ENCODE results near the gene ZMPSTE24.
A peak's percentile ranks its signal among the peaks of the same experiment; 100 is the strongest.

Gene ZMPSTE24

DNA sequence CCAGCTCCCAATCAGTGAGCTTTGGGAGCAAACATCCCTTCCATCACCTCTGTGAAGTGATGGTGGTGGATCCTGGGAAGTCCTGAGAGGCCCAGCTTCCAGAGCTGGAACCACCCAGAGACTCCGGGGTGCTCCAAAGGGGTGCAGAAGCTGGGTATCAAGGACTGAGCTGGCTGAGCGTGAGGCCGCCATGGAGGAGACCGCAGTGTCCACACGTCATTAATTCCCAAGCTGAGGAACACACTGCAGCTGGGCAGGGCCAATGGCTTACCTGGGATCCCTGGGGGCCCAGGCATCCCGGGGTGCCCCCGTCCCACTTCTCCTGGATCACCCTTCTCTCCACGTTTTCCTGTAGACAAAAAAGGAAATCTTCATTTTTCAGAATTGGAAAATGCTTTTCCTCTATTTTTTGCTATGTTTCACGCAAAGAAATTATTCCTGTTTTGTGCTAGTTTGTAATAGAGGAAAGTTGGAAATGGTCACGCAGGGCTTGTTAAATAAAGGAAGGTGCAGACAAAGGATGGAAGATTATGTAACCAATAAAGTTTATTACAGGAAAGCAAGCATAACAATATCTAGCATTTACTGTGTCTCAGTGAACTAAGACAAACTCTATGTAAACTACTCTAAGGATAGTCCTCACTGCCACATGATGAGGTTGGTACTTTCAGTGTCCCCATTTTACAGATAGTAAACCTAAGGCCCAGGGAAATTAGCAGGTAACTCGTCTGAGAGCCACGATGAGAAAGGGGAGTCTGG, 43.7 kb downstream of the ZMPSTE24 start:
- FAIRE-seq (no peak), DNase-seq (ENCODE audit: extremely low spot score, insufficient read length, low read depth) (no peak)

DNA sequence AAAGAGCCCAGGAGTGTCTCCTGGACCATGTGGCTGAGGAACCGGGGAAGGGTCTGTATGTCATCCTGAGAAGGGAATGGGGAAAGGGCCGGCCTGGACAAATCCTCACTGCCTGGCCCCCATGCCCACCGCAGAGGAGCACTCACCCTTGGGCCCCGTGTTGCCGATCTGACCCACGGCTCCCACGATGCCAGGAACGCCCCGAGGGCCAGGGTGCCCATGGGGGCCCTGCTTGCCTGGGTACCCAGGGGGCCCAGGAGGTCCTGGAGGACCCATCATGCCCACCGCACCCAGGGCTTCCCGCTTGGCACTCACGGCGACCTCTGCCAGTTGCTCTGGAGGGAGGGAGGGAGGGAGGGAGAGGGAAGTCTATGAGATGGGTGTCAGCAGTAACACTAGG, 44.4 kb downstream of the ZMPSTE24 start:
- FAIRE-seq (no peak), DNase-seq (ENCODE audit: extremely low spot score, insufficient read length, low read depth) (no peak)

DNA sequence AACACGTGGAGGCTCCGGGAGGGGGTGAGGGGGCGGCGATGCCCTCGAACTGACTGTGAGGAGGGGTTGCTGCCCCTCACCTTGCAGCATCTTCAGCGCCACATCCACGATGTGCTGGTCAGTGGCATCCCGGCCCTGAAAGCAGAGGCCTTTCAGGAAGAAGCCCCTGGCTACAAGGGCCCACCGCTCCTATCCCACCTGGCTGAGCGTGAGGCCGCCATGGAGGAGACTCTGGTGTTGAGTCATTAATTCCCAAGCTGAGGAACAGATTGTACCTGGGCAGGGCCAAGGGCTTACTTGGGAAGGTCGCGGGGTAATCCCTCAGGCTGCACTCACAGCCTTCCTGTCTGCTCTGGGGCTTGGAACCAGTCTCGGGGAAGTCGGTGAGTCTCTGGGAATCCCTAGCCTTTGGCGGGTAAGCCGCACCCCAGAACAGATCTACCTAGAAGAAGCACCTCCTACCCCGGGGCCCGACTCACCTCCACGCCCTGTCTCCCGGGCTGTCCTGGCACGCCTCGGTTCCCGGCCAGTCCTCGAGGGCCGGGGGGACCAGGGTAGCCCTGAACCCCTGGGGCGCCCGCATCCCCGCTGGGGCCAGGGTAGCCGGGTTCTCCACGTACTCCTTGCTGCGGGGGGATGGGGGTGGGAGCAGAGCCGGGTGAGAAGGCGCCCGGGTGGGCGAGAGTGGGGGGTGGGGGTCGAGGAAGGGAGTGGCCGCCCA, 45.2 kb downstream of the ZMPSTE24 start:
- no peak for FAIRE-seq

DNA sequence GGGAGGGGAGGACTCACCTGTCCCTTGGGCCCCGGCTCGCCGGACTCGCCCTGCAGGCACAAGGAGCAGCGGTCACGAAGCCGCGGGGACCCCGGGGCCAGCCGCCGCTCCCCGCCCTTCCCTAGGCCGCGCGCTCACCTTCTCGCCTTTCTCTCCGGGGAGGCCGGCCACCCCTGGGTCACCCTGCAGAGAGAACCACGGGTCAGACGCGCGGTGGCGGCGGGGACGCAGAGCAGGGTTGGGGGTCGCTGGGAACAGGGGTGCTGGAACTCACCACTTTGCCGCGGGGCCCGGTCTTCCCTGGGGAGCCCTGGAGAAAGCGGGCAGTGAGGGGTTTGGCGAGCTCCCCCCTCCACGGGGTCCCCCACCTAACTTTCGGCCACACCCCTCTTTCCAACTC, 45.8 kb downstream of the ZMPSTE24 start:
- FAIRE-seq, result no peak

More for the DNA sequence above, 45.2 kb downstream of the ZMPSTE24 start:
- no peak for DNase-seq (ENCODE audit: extremely low spot score, insufficient read length, low read depth)

DNA sequence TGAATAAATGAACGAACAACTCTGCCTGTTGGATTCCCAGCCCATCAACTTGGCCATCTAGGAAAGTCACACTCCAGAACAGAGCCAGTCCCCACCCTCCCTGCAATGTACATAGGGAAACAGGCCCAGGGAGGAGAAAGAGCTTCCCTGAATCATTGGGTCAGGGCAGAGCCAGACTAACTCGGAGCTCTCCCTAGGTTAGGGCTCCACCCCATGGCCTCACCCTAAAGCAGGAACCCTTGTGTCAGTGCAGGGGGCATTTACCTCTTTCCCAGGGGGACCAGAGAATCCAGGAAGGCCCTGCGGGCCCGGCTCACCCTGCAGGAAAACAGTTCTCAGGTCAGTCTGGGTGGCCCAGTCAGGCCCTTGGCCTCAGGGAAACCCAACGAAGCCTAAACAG, 47.4 kb downstream of the ZMPSTE24 start:
- no peak for DNase-seq (ENCODE audit: extremely low spot score, insufficient read length, low read depth)
- FAIRE-seq, result no peak

More for the DNA sequence above, 45.8 kb downstream of the ZMPSTE24 start:
- no peak for DNase-seq (ENCODE audit: extremely low spot score, insufficient read length, low read depth)

DNA sequence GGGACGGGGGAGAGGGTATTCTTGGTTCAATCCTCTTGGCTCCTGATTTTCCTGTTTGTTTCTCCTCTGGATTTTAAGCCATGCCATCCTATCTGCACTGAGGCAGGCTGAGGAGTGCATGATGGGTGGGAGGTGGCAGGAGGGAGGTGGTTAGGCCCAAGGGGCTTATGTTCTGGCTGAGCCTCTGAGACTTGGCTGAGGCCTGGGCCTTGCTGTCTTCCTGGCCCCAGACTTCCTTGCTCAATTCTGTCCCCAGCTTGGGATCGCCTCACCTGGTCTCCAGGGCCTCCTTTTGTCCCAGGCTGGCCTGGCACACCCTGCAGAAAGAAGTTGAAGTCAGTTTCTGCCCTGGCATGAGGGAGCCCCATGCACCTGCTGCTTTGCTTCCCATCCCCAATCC, 47.8 kb downstream of the ZMPSTE24 start:
- no peak for FAIRE-seq
- DNase-seq (ENCODE audit: extremely low spot score, insufficient read length, low read depth), result no peak

DNA sequence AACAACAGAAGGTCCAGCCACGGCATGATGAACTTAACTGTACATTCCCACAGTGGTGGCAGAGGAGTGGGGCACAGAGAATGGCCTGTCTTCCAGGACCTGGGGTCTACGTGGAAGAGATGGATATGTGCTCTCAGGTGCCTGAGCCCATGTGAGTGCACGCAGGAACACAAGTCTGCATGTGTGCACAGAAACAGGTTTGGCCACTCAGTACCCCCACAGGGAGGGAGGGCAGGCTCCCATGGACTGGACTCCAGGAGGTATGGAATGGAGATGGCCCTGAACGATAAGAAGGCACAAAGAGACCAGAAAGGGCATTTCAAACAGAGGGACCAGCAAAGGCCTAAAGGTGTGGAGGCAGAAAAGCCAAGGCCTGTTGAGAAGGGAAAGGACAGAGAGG, 48.3 kb downstream of the ZMPSTE24 start:
- DNase-seq (ENCODE audit: extremely low spot score, insufficient read length, low read depth) (no peak), FAIRE-seq (no peak)

DNA sequence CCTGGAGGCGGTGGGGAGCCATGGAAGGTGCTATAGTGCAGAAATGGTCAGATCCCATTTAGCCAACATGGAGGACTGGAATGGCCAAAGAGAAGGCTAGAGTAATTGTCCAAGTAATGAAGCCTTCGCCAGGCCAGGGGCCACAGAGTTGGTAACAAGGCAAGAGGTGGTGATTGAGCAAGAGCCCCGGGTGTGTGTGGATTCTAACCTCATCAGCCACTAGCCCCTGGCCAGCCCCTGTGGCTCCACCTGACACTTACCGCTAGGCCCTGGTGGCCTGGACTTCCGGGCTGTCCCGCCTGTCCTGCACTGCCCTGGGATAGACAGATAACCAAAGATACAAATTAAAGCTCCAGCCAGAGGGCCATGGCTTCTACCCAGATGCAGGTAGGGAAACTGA, 49.1 kb downstream of the ZMPSTE24 start:
- DNase-seq (ENCODE audit: extremely low spot score, insufficient read length, low read depth) (no peak), FAIRE-seq (no peak)

DNA sequence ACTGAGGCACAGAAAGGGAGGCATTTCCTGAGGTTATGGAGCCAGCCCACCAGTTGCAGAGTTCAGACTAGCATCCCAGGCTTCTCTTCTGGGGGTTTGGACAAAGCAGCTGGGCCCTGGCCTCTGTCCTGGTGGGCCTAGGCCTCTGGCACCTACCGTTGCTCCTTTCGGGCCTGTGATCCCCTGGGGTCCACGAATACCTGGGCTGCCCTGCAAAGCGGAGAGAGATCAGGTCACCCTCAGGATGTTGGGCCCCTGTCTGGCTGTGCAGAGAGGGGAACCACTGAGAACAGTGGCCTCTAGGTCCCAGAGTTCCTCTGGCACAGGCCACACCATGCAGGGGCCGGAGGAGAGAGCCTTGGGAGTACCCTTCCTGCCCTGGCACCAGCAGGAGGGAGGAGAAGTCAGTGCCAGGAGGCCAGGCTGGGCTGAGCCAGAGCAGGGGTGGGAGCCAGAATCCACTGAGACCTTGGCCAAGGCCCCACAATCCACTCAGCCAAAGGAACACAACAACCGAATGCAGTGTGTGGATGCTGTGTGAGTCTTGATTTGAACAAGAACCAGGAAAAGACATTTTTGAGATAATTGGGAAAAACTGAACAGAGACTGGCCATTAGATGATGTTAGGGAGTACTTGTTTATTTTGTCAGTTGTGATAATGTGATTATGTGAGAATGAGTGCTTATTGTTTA, 50.1 kb downstream of the ZMPSTE24 start:
- no peak for DNase-seq (ENCODE audit: extremely low spot score, insufficient read length, low read depth)
- FAIRE-seq, result no peak

DNA sequence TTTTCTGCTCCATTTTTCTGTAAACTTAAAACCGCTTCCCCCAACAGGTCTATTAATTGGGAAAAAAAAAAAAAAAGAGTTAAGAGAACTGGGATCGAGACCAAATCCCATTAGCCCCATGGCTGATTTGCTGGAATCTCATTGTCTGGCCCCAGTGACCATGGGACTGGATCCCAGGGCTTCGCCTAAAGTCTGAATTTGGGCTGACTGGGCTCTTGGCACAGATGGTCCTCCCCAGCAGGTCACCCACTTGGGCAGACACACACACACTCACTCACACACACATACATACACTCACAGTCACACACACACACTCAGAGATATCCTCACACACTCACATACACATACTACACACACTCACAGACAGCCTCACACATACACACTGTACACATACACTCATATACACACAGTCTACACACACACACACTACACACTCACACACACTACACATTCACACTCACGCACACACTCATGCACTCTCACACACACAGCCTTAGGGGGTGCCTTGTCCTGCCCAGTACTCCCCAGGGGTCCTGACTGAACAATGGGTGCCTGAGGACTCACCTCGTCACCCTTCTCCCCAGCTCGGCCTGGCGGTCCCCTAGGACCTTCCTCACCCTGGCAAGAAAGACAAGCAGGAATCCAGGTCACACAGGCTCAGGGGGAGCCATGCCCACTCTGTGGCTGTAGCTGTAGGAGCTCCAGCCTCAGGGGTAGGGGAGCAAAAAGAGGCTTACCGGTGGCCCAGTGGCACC, 51.5 kb downstream of the ZMPSTE24 start:
- no peak for DNase-seq (ENCODE audit: extremely low spot score, insufficient read length, low read depth)
- FAIRE-seq, result no peak

DNA sequence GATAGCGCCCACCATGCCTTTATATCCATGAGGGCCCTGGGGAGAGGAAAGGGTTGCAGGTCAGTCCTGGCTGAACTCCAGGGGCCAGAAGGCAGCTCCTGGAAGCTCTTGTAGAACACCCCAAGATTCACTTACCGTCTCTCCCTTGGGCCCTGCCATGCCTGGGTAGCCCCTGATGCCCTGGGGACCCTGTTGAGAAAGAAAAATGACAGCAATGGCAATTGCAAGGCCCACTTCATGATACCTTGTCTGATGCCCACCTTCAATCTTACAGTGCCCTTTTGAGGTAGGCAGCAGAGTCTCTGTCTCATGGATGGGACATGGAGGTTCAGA, 52.1 kb downstream of the ZMPSTE24 start:
- FAIRE-seq, result no peak
- DNase-seq (ENCODE audit: extremely low spot score, insufficient read length, low read depth), result no peak

DNA sequence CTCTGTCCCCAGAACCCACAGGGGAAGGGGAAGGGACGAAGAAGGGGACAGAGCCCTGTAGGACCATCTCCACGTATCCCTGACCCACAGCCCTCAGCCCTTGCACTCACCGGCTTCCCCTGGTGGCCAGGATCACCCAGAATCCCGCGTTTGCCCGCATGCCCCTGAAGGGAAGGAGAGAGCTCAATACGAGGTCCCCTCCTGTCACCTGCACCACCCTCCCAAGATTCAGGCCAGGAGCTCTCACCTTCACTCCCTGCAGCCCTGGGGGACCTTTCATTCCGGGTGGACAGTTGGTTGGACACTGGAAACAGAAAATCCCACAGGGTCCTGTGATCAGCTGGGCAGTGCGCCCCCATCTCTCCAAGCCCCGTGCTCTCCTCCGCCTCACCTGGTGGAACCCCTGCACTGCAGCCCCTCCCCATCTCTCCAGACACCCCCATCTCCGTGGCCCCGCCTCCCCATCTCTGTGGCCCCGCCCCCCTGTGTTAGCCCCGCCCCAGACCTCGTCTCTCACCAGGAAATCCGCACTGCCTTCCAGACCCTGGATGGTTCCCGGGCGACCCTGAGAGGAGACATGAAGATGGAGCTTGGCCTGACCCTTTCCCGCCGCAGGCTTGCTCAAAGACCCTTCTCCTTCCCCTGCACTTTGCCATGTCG, 53.1 kb downstream of the ZMPSTE24 start:
- no peak for DNase-seq (ENCODE audit: extremely low spot score, insufficient read length, low read depth)
- FAIRE-seq, result no peak

DNA sequence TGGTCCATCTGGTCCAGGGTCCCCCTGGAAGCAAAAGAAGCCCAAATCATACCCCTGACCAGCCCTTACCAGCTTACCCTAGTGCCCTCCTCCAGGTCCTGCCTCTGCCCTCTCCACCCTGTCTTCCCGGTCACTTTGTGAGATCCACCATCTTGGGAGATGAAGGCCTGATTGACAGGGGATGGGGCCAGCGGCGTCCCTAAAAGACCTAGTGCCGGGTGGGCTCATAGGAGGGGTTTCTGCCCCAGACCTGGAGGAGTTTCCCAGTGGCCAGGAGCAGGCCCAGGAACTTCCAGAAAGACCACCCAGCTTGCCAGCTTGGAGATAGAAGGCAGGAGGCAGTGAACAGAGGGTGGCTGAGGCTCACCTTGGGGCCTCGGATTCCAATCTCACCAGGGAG, 53.7 kb downstream of the ZMPSTE24 start:
- FAIRE-seq (no peak), DNase-seq (ENCODE audit: extremely low spot score, insufficient read length, low read depth) (no peak)

DNA sequence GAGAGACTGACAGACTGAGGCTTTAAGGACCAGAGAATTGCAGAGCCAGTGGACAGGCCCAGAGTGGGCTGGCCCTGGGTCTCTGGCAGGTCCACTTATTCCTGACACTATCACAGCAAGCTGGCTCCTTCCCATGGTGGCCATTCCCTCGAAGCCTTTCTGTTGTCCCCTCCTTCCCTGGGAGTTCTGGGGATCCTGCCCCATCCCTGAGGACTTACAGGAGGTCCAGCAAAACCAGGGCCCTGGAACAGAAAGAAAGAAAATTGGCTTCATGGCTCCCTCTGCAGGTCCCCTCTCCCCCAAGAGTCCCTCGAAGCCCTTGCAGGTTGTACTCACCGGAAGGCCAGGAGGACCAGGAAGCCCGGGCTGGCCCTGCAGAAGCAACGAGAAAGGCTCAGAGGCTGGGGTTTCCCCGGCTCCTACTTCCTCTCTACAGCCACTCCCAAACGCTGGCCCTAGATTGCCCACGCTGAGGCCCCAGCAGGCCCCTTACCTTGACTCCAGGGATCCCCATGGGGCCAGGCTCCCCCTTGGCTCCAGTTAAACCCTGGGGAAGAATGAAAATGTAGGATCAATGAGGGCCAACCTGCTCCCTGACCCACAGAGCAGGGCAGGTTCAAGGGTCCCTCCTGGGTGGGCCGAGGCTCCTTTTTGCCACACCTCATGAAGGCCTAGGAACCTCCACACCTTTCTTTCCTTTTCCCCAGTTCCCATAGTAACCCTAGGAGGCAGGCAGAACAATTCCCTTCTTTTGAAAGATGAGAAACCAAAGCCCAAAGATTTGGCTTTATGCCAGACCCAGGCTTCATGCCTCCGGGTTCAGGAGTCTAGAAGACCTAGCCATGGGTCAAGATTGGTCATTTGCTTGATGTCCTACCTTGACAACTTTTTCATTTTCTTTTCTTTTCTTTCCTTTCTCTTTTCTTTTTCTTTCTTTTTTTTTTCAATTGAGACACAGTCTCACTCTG, 54.5 kb downstream of the ZMPSTE24 start:
- DNase-seq (ENCODE audit: extremely low spot score, insufficient read length, low read depth), result peak; percentile 71
- FAIRE-seq, result peak; percentile 75

DNA sequence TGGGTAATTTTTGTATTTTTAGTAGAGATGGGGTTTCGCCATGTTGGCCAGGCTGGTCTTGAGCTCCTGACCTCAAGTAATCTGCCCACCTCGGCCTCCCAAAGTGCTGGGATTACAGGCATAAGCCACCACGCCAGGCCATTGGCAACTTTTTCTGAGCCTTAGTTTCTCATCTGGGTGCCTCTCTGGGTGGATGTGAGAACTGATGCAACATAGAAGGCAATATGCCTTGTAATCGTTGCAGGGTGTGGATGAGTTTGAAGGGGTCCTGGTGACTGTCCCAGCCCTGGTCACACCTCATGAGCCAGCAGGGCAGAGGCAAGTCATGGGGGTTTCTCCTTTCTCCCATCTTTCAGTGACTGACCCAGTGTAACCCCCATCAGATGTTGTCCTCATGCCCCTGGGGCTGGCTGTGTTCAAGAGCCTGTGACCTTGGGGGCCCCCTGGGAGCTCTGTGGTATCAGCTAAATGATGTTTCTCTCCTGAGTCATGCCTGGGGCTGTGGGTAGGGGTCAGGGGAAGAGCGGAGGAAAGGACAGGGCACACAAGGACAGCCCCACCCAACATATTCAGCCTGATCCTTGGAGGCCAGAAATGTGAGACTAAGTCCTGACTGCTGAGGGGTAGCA, 55.4 kb downstream of the ZMPSTE24 start:
- DNase-seq (ENCODE audit: extremely low spot score, insufficient read length, low read depth) (no peak), FAIRE-seq (no peak)

DNA sequence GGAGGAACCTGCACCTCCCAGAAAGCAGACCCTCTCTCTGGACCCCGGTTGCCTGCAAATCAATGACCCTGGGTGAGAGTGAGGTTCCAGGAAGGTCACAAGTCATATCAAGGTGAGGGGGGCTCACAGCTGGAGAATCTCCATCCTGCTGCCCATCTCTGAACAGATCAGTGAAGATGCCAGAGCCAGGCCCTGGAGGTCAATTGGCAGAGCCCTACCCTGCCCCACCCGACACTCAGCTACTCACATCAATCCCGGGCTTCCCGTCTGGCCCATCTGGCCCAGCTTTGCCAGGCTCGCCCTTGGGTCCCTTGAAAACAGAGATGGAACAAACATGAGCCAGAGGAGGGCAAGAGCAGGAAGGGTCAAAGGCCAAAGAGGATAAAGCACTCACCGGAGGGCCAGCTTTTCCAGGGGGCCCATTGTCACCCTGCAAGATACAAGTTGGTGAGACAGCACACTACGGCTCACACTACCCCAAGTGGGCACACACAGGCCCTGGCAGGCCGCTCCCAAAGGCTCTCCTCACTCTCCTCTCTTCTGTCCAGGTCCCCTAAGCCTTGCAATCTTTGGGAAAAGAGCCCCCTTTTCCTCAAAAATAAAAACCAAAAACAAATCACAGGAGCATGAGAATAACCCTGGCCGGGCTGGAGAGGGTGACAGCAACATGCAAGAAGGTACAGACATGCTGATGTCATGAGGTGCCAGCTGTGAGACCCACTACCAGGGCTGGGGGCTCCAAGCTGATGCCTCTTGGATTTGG, 56.1 kb downstream of the ZMPSTE24 start:
- DNase-seq (ENCODE audit: extremely low spot score, insufficient read length, low read depth) (no peak), FAIRE-seq (peak; percentile 52)

DNA sequence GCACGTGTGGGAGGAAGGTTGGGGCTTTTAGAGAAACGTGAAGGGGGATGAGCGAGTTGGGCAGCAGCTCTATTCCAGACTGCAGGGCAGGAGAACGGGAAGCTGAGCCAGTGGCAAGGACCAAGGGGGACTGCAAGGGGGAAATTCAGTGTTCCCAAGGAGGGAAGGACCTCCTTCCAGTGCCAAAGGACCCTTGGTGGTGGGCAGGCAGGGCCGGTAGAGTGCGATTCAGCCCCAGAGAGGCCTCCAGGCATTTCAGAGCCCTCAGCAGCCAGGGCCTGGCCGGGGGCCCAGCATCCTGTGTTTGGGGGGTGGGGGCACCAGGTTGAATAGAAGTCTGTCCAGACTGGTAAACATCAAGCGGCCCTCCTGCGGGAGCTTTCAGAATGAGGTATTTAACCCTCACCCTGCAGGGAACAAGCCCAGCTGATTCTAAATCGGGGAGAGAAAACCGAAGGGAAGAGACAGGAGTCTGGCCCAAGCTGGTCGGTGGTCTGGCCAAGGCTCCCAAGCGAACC, 56.7 kb downstream of the ZMPSTE24 start:
- FAIRE-seq (no peak), DNase-seq (ENCODE audit: extremely low spot score, insufficient read length, low read depth) (no peak)
